Liver (tissue), 9 donors: ENCODE data around the gene ARF1. TPM values are rescaled to one million over a fixed set of nuclear protein-coding genes. Genes with fewer than 3 reads are reported as not detected.

Source experiments
- DNase-seq: peaks from one replicate; pipeline ENCODE4 v3.0.0-alpha.2; 2017; ENCODE audit warnings: low spot score
- H3K27ac ChIP-seq, 2 donors: one replicate each; pipeline ENCODE4 v1.7.0; 2013; ENCODE audit warnings: inconsistent platforms in 2 of 2, low read length in 2 of 2, control low read depth in 1 of 2, low read depth in 1 of 2, mild to moderate bottlenecking in 1 of 2
- H3K27me3 ChIP-seq, 4 donors: one replicate each; pipeline versions ENCODE4 v1.6.1 to v1.7.0; 2013; ENCODE audit warnings: low read length in 3 of 4, inconsistent platforms in 1 of 4, mild to moderate bottlenecking in 1 of 4, moderate library complexity in 1 of 4; ENCODE audit not compliant: control insufficient read depth in 4 of 4, insufficient read depth in 4 of 4
- H3K36me3 ChIP-seq, 4 donors: one replicate each; pipeline versions ENCODE4 v1.6.1 to v1.7.0; 2013; ENCODE audit warnings: low read length in 3 of 4, mild to moderate bottlenecking in 3 of 4, low read depth in 1 of 4, moderate library complexity in 1 of 4; ENCODE audit not compliant: control insufficient read depth in 4 of 4, insufficient read depth in 3 of 4
- H3K4me1 ChIP-seq, 4 donors: one replicate each; pipeline versions ENCODE4 v1.6.1 to v1.7.0; 2013; ENCODE audit warnings: low read length in 3 of 4, mild to moderate bottlenecking in 3 of 4, moderate library complexity in 1 of 4; ENCODE audit not compliant: control insufficient read depth in 4 of 4, insufficient read depth in 4 of 4
- H3K4me3 ChIP-seq, 3 donors: one replicate each; pipeline versions ENCODE4 v1.6.1 to v1.7.0; 2013; ENCODE audit warnings: low read length in 3 of 3, control low read depth in 1 of 3, low read depth in 1 of 3, mild to moderate bottlenecking in 1 of 3
- H3K9ac ChIP-seq, 2 donors: one replicate each; pipeline ENCODE4 v1.7.0; 2013; ENCODE audit warnings: low read length in 2 of 2, mild to moderate bottlenecking in 2 of 2, moderate library complexity in 2 of 2, control low read depth in 1 of 2, low read depth in 1 of 2
- H3K9me3 ChIP-seq, 4 donors: one replicate each; pipeline versions ENCODE4 v1.6.1 to v1.7.0; 2013; ENCODE audit warnings: low read length in 3 of 4; ENCODE audit not compliant: control insufficient read depth in 4 of 4
- ATF3 ChIP-seq: IDR thresholded peaks from 2 replicates; pipeline ENCODE4 v1.6.1; 2016; ENCODE audit warnings: antibody characterized with exemption
- CTCF ChIP-seq: fragments of 150-350 bp; IDR thresholded peaks from 2 replicates; pipeline ENCODE4 v1.5.1; 2017; ENCODE audit warnings: improper control_type of control experiment, low read depth, low read length; ENCODE audit not compliant: missing input control
- EGR1 ChIP-seq, 2 donors: IDR thresholded peaks; 2 replicates each; pipeline ENCODE4 v1.6.1; 2016 to 2018; ENCODE audit warnings: antibody characterized with exemption in 2 of 2, low read depth in 2 of 2
- FOXA1 ChIP-seq: IDR thresholded peaks from 2 replicates; pipeline ENCODE4 v1.6.1; 2016; ENCODE audit warnings: antibody characterized with exemption
- FOXA2 ChIP-seq: IDR thresholded peaks from 2 replicates; pipeline ENCODE4 v1.6.1; 2016; ENCODE audit warnings: antibody characterized with exemption
- GABPA ChIP-seq, 2 donors: IDR thresholded peaks in 1 of 2; conservative IDR thresholded peaks in 1 of 2; 2 replicates each; pipeline ENCODE4 v1.6.1; 2016; ENCODE audit warnings: antibody characterized with exemption in 2 of 2, mild to moderate bottlenecking in 1 of 2, moderate library complexity in 1 of 2
- HNF4A ChIP-seq, 2 donors: conservative IDR thresholded peaks; 2 replicates each; pipeline ENCODE4 v1.6.1; 2016; ENCODE audit warnings: antibody characterized with exemption in 2 of 2, mild to moderate bottlenecking in 2 of 2
- HNF4G ChIP-seq: IDR thresholded peaks from 2 replicates; pipeline ENCODE4 v1.6.1; 2016; ENCODE audit warnings: antibody characterized with exemption
- JUND ChIP-seq, 2 donors: IDR thresholded peaks; 2 replicates each; pipeline ENCODE4 v1.6.1; 2016; ENCODE audit warnings: antibody characterized with exemption in 2 of 2
- MAX ChIP-seq: IDR thresholded peaks from 2 replicates; pipeline ENCODE4 v1.6.1; 2016; ENCODE audit warnings: antibody characterized with exemption
- NR2F2 ChIP-seq: IDR thresholded peaks from 2 replicates; pipeline ENCODE4 v1.6.1; 2016; ENCODE audit warnings: antibody characterized with exemption
- RAD21 ChIP-seq, 2 donors: IDR thresholded peaks; 2 replicates each; pipeline ENCODE4 v1.6.1; 2016; ENCODE audit warnings: antibody characterized with exemption in 2 of 2, mild to moderate bottlenecking in 2 of 2
- REST ChIP-seq: IDR thresholded peaks from 2 replicates; pipeline ENCODE4 v1.6.1; 2016; ENCODE audit warnings: antibody characterized with exemption, mild to moderate bottlenecking
- RXRA ChIP-seq, 2 donors: IDR thresholded peaks; 2 replicates each; pipeline ENCODE4 v1.6.1; 2017 to 2018; ENCODE audit warnings: antibody characterized with exemption in 2 of 2, mild to moderate bottlenecking in 1 of 2
- SP1 ChIP-seq: IDR thresholded peaks from 2 replicates; pipeline ENCODE4 v1.6.1; 2018; ENCODE audit warnings: antibody characterized with exemption, mild to moderate bottlenecking
- TAF1 ChIP-seq: conservative IDR thresholded peaks from 2 replicates; pipeline ENCODE4 v1.6.1; 2016; ENCODE audit warnings: antibody characterized with exemption, mild to moderate bottlenecking
- YY1 ChIP-seq: IDR thresholded peaks from 2 replicates; pipeline ENCODE4 v1.6.1; 2016; ENCODE audit warnings: antibody characterized with exemption, mild to moderate bottlenecking
- ZBTB33 ChIP-seq: IDR thresholded peaks from 2 replicates; pipeline ENCODE4 v1.6.1; 2016; ENCODE audit warnings: antibody characterized with exemption
- WGBS: extraction: QIAGEN DNeasy Blood & Tissue Kit; methylation state at CpG from one replicate; pipeline ENCODE4 v1.1.7; 2013; 5-methylcytosine and 5-hydroxymethylcytosine counted together
- polyA plus RNA-seq, 2 donors: library from polyadenylated mRNA; stranded (reverse) in 1 of 2; unstranded in 1 of 2; fragments of 200-250 nt in 1 of 2; fragments of >200 nt in 1 of 2; fragmentation: Nextera tagmentation in 1 of 2; extraction: Ambion mirVana in 1 of 2; gene quantifications; one replicate each; pipeline versions ENCODE4 v1.2.1 to v1.2.3, GENCODE V29; 2013 to 2015
- total RNA-seq, 2 donors: library from RNA; depleted of rRNA; stranded (reverse); fragments of >200 nt; gene quantifications; one replicate each; pipeline ENCODE4 v1.2.3, GENCODE V29; 2014
- donor health status: healthy.
- donor health status: healthy.
- donor health status: healthy.
- donor health status: healthy.
- donor health status: healthy.

Gene ARF1
- total and polyA plus RNA-seq, 4 donors, result 151 to 282 (median 213) TPM

- Histone ChIP-seq H3K27me3 (no peaks in the 10 kb centered on the region), H3K4me1 (peaks cover 2 to 5% (median 3%) of the 10 kb centered on the region in 4 donors), H3K4me3 (no peak overlapping the region), H3K27ac (no peak overlapping the region), H3K36me3 (no peaks in the 10 kb centered on the region), H3K9ac (no peak overlapping the region), H3K9me3 (no peaks in the 10 kb centered on the region)
- no peak for DNase-seq
- 66% methylated on average over 3 of the region's 3 CpGs for whole genome bisulfite sequencing
- TF ChIP-seq SP1, result no peak
- TF ChIP-seq CTCF, result no peak
- TF ChIP-seq JUND (IDR thresholded peaks at IDR 0.05), result no peak
- TF ChIP-seq HNF4G, result no peak
- TF ChIP-seq RAD21 (IDR thresholded peaks at IDR 0.05), result no peak
- no peak for TF ChIP-seq HNF4A (conservative IDR thresholded peaks at IDR 0.05)
- no peak for TF ChIP-seq MAX
- no peak for TF ChIP-seq ATF3
- no peak for TF ChIP-seq NR2F2
- no peak for TF ChIP-seq GABPA (IDR thresholded peaks at IDR 0.05 in 1 of 2, conservative IDR thresholded peaks at IDR 0.05 in 1 of 2)
- TF ChIP-seq REST, result no peak
- no peak for TF ChIP-seq EGR1 (IDR thresholded peaks at IDR 0.05; ENCODE audit: low read depth in 2 of 2)
- TF ChIP-seq TAF1, result no peak
- TF ChIP-seq ZBTB33, result no peak
- no peak for TF ChIP-seq RXRA (IDR thresholded peaks at IDR 0.05)
- no peak for TF ChIP-seq YY1
- no peak for TF ChIP-seq FOXA2
- TF ChIP-seq FOXA1, result no peak
Measured at GRCh38 chr1:228114827-228115226, 32.3 kb downstream of the ARF1 start.
